CD4-positive, alpha-beta T cell (primary cell): ENCODE results near the gene NLRX1. TPM values are rescaled to one million over a fixed set of nuclear protein-coding genes. Genes with fewer than 3 reads are reported as not detected.
"Not testable (repeated sequence)": the region's sequence is repeated elsewhere in the genome, so short reads cannot be mapped to it uniquely, and the experiment has no call there.

Experiments used
- ATAC-seq: fragments of 200-7000 bp; cut with Tn5 transposase; one replicate; pipeline ENCODE4 v1.10.0; 2022; ENCODE audit warnings: mild to moderate bottlenecking; ENCODE audit not compliant: poor library complexity
- CTCF ChIA-PET: fragments of 350-600 bp; sonication (Branson Sonifier 250); formaldehyde crosslinking; loops from one replicate; lab custom pipeline; 2021; ENCODE audit warnings: antibody characterized with exemption, inconsistent platforms; lab: Charles Lee
- POLR2A ChIA-PET: fragments of 350-600 bp; sonication (Branson Sonifier 250); formaldehyde crosslinking; loops from one replicate; lab custom pipeline; 2021; ENCODE audit warnings: antibody characterized with exemption, inconsistent platforms; lab: Charles Lee
- DNase-seq, 14 experiments: peaks; one replicate each; pipeline ENCODE4 v3.0.0-alpha.2; 2013 to 2020; ENCODE audit warnings: mixed read lengths in 2 of 14
- H3K27ac ChIP-seq, 2 donors: one replicate each; pipeline versions ENCODE4 v1.5.1 to v1.7.0; 2013; ENCODE audit warnings: low read length in 2 of 2, low read depth in 1 of 2, mild to moderate bottlenecking in 1 of 2
- H3K27me3 ChIP-seq, 2 experiments: 1 replicate in 1 of 2; 2 replicates in 1 of 2; pipeline versions ENCODE4 v1.6.1 to v1.7.0; 2013; ENCODE audit warnings: low read length in 2 of 2, control low read depth in 1 of 2, mild to moderate bottlenecking in 1 of 2, moderate library complexity in 1 of 2; ENCODE audit not compliant: insufficient read depth in 2 of 2, control insufficient read depth in 1 of 2
- H3K36me3 ChIP-seq: one replicate; pipeline ENCODE4 v1.6.1; 2013; ENCODE audit warnings: low read length, control low read depth; ENCODE audit not compliant: insufficient read depth
- H3K4me1 ChIP-seq: one replicate; pipeline ENCODE4 v1.6.1; 2013; ENCODE audit warnings: low read length, control low read depth; ENCODE audit not compliant: insufficient read depth
- H3K4me3 ChIP-seq: one replicate; pipeline ENCODE4 v1.5.1; 2013; ENCODE audit warnings: mild to moderate bottlenecking, low read length, moderate library complexity
- H3K9me3 ChIP-seq, 2 experiments: 1 replicate in 1 of 2; 2 replicates in 1 of 2; pipeline versions ENCODE4 v1.6.1 to v1.7.0; 2013; ENCODE audit warnings: low read length in 2 of 2, mild to moderate bottlenecking in 2 of 2, control low read depth in 1 of 2, moderate library complexity in 1 of 2; ENCODE audit not compliant: control insufficient read depth in 1 of 2, insufficient read depth in 1 of 2
- H3K27ac Mint-ChIP-seq: one replicate; pipeline ENCODE4 v1.8.0; 2020; ENCODE audit warnings: mixed read lengths
- H3K27me3 Mint-ChIP-seq: one replicate; pipeline ENCODE4 v1.8.0; 2021; ENCODE audit warnings: mixed read lengths
- H3K36me3 Mint-ChIP-seq: one replicate; pipeline ENCODE4 v1.8.0; 2021; ENCODE audit warnings: low read depth, mixed read lengths
- H3K4me1 Mint-ChIP-seq: one replicate; pipeline ENCODE4 v1.8.0; 2021; ENCODE audit warnings: low read depth, mixed read lengths
- H3K4me3 Mint-ChIP-seq: one replicate; pipeline ENCODE4 v1.8.0; 2020; ENCODE audit warnings: mild to moderate bottlenecking, mixed read lengths
- H3K9me3 Mint-ChIP-seq: one replicate; pipeline ENCODE4 v1.8.0; 2020; ENCODE audit warnings: mixed read lengths
- CTCF ChIP-seq: fragments of 200-600 bp; IDR thresholded peaks from one replicate; pipeline ENCODE4 v1.8.0; 2022; ENCODE audit warnings: antibody characterized with exemption, mild to moderate bottlenecking
- intact Hi-C, 2 experiments: fragments of 100-400 bp; cut with DNase I in 1 of 2; cut with micrococcal nuclease in 1 of 2; formaldehyde crosslinking; loops; one replicate each; pipeline versions ENCODE4 v1.15.1 to v1.9.0; 2023 to 2025; cut with DNase I, micrococcal nuclease
- total RNA-seq, 174 experiments: library from RNA in 2 of 174; stranded (reverse) in 2 of 174; gene quantifications; one replicate each; pipeline ENCODE4 v1.2.3 and lab custom pipeline; 2021 to 2026

The NLRX1 gene
- total RNA-seq, 2 experiments from 2014 or later = 4.2 to 5.4 TPM

DNA sequence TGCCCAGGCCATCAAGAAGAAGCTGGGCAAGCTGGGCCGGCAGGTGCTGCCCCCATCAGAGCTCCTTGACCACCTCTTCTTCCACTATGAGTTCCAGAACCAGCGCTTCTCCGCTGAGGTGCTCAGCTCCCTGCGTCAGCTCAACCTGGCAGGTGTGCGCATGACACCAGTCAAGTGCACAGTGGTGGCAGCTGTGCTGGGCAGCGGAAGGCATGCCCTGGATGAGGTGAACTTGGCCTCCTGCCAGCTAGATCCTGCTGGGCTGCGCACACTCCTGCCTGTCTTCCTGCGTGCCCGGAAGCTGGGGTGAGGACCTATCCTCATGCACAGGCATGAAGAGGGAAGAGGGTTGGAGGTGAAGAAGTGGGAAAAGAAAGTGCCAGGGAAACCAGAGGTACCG is 11.5 kb downstream of the NLRX1 start:
- peaks cover 1% of the 10 kb centered on the region for H3K36me3 ChIP-seq
- H3K27ac ChIP-seq = no peak overlapping the region
- no peak overlapping the region for H3K4me3 ChIP-seq
- DNase-seq (no peak), ATAC-seq (no peak)
- Mint-ChIP-seq H3K9me3 (no peaks in the 10 kb centered on the region), H3K4me1 (peaks cover 16% of the 10 kb centered on the region), H3K27ac (no peak overlapping the region), H3K36me3 (peaks cover 22% of the 10 kb centered on the region), H3K4me3 (no peak overlapping the region), H3K27me3 (no peaks in the 10 kb centered on the region)
- H3K27me3 ChIP-seq = no peaks in the 10 kb centered on the region
- intact Hi-C loops = no loop called here
- no peak for TF ChIP-seq CTCF
- H3K9me3 ChIP-seq = no peaks in the 10 kb centered on the region
- CTCF ChIA-PET = no interaction called here
- H3K4me1 ChIP-seq = peaks cover 12% of the 10 kb centered on the region
- POLR2A ChIA-PET = interaction anchor here (1.1 kb wide), 1 partner anchor 11 kb away, joined by 5 read pairs; no protein-coding TSS in a partner anchor

DNA sequence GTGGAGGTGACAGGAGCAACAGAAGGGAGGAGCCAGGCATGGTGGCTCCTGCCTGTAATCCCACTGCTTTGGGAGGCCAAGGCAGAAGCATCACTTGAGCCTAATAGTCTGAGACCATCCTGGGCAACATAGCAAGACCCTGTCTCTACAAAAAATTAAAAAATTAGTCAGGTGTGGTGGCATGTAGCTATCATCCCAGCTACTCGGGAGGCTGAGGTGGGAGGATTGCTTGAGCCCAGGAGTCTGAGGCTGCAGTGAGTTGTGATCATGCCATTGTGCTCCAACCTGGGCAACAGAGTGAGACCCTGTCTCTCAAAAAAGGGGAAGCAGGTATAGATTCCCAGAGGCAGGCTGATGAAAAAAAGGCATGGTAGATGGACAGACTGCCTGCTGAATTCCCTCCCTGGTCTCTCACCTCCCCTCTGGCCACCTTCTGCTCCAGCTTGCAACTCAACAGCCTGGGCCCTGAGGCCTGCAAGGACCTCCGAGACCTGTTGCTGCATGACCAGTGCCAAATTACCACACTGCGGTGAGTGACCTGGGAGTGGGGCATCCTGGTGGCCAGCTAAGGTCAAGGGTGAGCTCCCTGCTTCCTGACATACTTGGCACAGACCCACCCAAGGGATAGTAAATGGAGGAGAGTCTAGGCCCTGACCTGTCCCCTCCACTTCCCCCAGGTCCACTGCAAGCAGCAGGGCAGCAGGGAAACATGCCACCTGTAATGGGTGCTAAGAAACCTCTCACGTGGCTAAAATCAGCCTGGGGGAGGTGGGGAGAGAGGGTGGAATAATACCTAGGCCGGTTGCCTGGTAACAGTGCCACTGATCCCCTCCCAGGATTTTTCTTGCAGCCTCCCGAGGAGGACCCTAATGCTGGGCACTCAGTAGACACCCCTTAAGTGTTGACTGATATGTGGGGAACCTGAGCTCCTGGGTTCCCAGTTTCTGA is 12.5 kb downstream of the NLRX1 start:
- Mint-ChIP-seq H3K27me3 (no peaks in the 10 kb centered on the region), H3K4me3 (no peak overlapping the region), H3K27ac (no peak overlapping the region), H3K4me1 (peaks cover 11% of the 10 kb centered on the region), H3K36me3 (peaks cover 16% of the 10 kb centered on the region), H3K9me3 (no peaks in the 10 kb centered on the region)
- no peak for DNase-seq
- Histone ChIP-seq H3K4me1 (peaks cover 12% of the 10 kb centered on the region), H3K27ac (no peak overlapping the region), H3K4me3 (no peak overlapping the region), H3K27me3 (no peaks in the 10 kb centered on the region), H3K36me3 (no peaks in the 10 kb centered on the region), H3K9me3 (no peaks in the 10 kb centered on the region)
- ChIA-PET POLR2A (no interaction called here), CTCF (no interaction called here)
- no peak for ATAC-seq
- intact Hi-C loops = no loop called here
- no peak for TF ChIP-seq CTCF

- Histone ChIP-seq H3K27ac (no peak overlapping the region), H3K4me1 (peaks cover 12% of the 10 kb centered on the region), H3K36me3 (no peaks in the 10 kb centered on the region), H3K4me3 (no peak overlapping the region), H3K9me3 (no peaks in the 10 kb centered on the region), H3K27me3 (no peaks in the 10 kb centered on the region)
- intact Hi-C loops = no loop called here
- POLR2A ChIA-PET = no interaction called here
- Mint-ChIP-seq H3K4me1 (peaks cover 11% of the 10 kb centered on the region), H3K9me3 (no peaks in the 10 kb centered on the region), H3K27me3 (no peaks in the 10 kb centered on the region), H3K27ac (no peak overlapping the region), H3K4me3 (no peak overlapping the region), H3K36me3 (peaks cover 16% of the 10 kb centered on the region)
- ATAC-seq (no peak), DNase-seq (no peak)
- TF ChIP-seq CTCF = no peak
- CTCF ChIA-PET = no interaction called here
Observed at GRCh38 chr11:119181677-119182412, 13.3 kb downstream of the NLRX1 start.

- H3K9me3 Mint-ChIP-seq, POLR2A ChIA-PET, H3K36me3 Mint-ChIP-seq: not testable (repeated sequence)
Observed at GRCh38 chr11:119184399-119184798, 15.9 kb downstream of the NLRX1 start.

More at GRCh38 chr11:119184399-119184798, 15.9 kb downstream of the NLRX1 start:
- H3K36me3 ChIP-seq, H3K4me3 Mint-ChIP-seq, ATAC-seq, H3K9me3 ChIP-seq, CTCF ChIA-PET, DNase-seq, H3K4me1 Mint-ChIP-seq, H3K27ac Mint-ChIP-seq, H3K27me3 ChIP-seq, H3K27me3 Mint-ChIP-seq, H3K4me1 ChIP-seq, intact Hi-C loops, H3K4me3 ChIP-seq, H3K27ac ChIP-seq: not testable (repeated sequence)
